Omental fat pad (tissue), 4 donors: Measurements from ENCODE around the gene IL1F10. TPM values are rescaled to one million over a fixed set of nuclear protein-coding genes. Genes with fewer than 3 reads are reported as not detected.

Experiments used
- ATAC-seq: fragments of 150-250 bp; one replicate; pipeline ENCODE4 v1.9.1; 2016; ENCODE audit warnings: mild to moderate bottlenecking, moderate library complexity; ENCODE audit not compliant: low FRiP score
- DNase-seq: peaks from one replicate; pipeline ENCODE4 v3.0.0-alpha.2; 2019; ENCODE audit warnings: low spot score
- CTCF ChIP-seq, 3 donors: fragments of 450-650 bp; IDR thresholded peaks; one replicate each; pipeline ENCODE4 v1.5.1; 2016 to 2017; ENCODE audit warnings: antibody characterized with exemption in 3 of 3, mild to moderate bottlenecking in 3 of 3, moderate library complexity in 2 of 3
- total RNA-seq, 4 donors: library from RNA; depleted of rRNA; stranded (reverse); fragments of >200 nt; gene quantifications; one replicate each; pipeline ENCODE4 v1.1.0, GENCODE V29; 2016

The IL1F10 gene
- total RNA-seq, 4 donors from 2014 or later = not detected

- DNase-seq = no peak
- no peak for ATAC-seq
- no peak for TF ChIP-seq CTCF (IDR thresholded peaks at IDR 0.05)
Measured at GRCh38 chr2:113046465-113046864, 21.3 kb upstream of the IL1F10 start.

DNA sequence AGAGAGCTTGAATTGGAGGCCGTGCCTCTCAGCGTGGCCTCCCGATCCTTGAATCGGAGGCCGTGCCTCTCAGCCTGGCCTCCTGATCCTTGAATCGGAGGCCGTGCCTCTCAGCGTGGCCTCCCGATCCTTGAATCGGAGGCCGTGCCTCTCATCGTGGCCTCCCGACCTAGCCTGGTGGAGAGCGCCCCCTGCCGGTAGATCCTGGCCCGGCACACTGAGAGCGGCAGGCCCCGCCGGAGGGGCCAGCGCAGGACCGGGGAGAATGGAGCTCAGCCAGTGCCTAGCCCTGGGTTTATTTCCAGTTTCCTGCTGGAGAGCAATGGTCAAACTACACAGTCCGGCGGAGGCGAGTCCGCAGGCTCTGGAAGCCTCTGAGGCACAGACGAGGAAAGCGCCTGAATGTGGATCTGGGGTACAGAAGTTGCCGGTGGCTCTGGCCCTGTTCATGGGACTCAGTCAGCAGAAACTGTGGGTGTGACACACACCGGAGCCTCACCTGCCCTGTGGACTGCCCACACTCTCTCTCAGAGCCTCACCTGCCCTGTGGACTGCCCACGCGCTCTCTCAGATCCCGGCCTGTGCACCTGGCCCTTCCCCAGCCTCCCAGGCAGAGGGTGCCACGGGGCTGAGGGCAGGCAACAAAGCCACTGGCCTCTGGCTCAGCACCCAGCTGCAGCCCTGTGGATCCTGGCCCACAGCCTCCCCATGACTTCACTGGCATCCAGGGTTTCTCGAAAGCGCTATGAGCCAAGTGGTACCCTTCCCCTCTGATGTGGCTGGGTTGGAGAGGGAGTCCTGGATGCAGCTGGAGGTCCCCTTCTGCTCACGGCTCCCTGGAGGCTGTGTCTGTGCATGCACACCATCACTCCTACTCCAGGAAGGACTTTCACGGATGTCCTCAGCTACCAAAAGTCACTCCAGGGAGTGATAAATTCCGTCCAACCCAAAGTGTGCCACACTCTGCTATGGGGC lies 16.6 kb upstream of the IL1F10 start:
- no peak for DNase-seq
- no peak for ATAC-seq
- TF ChIP-seq CTCF (IDR thresholded peaks at IDR 0.05) = no peak

DNA sequence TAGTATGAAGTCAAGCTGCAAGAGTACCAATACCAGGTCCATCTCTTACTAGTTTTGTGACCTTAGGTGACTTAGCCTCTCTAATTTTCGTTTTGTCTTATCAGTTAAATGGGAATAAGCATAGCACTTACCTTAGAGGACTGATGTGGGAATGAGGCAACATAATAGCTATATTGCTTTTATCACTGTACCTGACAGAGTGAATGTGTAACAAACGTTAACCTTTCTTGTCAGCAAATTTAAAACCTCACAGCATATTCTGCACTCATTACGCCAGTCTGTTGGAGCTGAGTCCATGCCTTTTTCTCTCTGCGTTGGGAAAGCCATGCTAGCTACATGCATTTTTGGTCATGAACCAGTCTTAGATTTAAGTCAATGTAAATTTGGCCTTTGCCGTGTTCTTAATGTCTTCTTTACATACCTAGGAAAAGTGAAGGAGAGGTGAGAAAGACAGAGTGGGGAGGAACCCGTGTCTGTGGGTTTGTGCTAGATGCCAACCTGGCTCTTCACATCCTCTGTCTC lies 15.3 kb upstream of the IL1F10 start, which contains the start of gene IL36B:
IL36B (minus strand) TSS at position 472 of the 522 bp plus-strand sequence.
- DNase-seq (no peak), ATAC-seq (no peak)
- TF ChIP-seq CTCF (IDR thresholded peaks at IDR 0.05) = no peak

DNA sequence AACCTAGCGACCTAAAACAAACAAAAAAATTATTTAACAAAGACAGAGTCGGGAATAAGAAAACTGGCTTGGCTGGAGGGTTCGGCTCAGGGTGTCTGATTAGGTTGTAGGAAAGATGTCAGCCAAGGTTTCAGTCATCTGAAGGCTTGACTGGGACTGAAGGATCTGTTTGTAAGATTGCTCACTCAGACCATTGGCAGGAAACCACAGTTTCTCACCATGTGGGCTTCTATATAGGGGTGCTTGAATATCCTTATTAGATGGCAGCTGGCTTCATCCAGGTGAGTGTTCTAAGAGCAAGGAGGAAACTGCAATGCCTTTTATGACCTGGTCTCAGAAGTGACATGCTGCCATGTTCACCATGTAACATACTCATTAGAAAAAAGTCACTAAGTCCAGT lies 14.1 kb upstream of the IL1F10 start:
- DNase-seq = no peak
- TF ChIP-seq CTCF (IDR thresholded peaks at IDR 0.05) = no peak
- no peak for ATAC-seq

GRCh38 chr2:113054066-113054465 lies 13.7 kb upstream of the IL1F10 start:
- DNase-seq (no peak), ATAC-seq (no peak)
- no peak for TF ChIP-seq CTCF (IDR thresholded peaks at IDR 0.05)

GRCh38 chr2:113056521-113056920 lies 11.2 kb upstream of the IL1F10 start:
- TF ChIP-seq CTCF (IDR thresholded peaks at IDR 0.05) = no peak
- ATAC-seq = no peak

More at GRCh38 chr2:113056521-113056920, 11.2 kb upstream of the IL1F10 start:
- DNase-seq = no peak
